Adrenal gland (tissue), 5 donors: Measurements from ENCODE around the gene AUH.

Source experiments
- POLR2A ChIP-seq, 2 donors: fragments of 450-650 bp; IDR thresholded peaks; one replicate each; pipeline ENCODE4 v1.6.1; 2017; ENCODE audit warnings: antibody characterized with exemption in 2 of 2, mild to moderate bottlenecking in 2 of 2, moderate library complexity in 1 of 2
- TF ChIP-seq, protein P1 (sequence below), 6 experiments: fragments of 450-650 bp in 4 of 6; fragments of 200-600 bp in 2 of 6; sonication (generic) in 1 of 6; IDR thresholded peaks; 1 replicate in 5 of 6; 2 replicates in 1 of 6; pipeline versions ENCODE4 v1.5.1 to v1.8.0; 2016 to 2021; ENCODE audit warnings: antibody characterized with exemption in 6 of 6, mild to moderate bottlenecking in 2 of 6, moderate library complexity in 1 of 6
- donor health status: DM: no; HTN: no; CAD: no.

DNA sequence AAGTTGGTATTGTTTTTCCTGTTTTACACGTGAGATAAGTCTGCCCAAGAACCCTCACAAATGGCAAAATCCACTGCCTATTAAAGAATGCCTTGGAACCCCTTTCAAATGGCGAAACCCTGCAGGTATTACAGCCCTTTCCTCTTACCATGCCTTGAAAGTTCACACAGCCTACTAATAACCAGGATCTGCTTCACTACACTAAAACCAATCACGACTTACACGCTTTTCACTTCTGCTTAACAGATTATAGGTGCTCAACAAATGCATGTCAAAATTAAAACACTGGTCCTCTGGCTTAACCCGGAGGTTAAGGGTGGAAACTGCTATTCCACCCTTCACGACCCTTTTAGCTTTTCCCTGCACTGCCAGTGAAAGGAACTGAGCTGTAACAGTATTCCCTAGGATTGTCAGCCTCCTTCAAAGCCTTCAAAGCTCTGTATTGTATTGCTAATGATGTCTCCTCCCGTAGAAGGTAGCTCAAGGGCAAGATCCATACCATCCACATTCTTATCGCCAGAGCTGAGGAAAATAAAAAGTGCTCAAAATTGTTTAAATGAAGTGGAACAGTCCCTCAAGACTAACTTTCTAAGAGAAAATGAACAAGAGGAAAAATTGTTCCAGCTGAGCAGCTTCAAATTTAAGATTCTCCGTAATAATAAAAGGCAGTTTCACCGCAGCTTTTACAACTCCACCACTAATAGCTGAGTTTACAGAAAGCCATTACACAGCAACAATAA lies 997 bp downstream of the AUH start:
- TF ChIP-seq, protein P1, sequence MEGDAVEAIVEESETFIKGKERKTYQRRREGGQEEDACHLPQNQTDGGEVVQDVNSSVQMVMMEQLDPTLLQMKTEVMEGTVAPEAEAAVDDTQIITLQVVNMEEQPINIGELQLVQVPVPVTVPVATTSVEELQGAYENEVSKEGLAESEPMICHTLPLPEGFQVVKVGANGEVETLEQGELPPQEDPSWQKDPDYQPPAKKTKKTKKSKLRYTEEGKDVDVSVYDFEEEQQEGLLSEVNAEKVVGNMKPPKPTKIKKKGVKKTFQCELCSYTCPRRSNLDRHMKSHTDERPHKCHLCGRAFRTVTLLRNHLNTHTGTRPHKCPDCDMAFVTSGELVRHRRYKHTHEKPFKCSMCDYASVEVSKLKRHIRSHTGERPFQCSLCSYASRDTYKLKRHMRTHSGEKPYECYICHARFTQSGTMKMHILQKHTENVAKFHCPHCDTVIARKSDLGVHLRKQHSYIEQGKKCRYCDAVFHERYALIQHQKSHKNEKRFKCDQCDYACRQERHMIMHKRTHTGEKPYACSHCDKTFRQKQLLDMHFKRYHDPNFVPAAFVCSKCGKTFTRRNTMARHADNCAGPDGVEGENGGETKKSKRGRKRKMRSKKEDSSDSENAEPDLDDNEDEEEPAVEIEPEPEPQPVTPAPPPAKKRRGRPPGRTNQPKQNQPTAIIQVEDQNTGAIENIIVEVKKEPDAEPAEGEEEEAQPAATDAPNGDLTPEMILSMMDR (IDR thresholded peaks at IDR 0.05): no peak
- TF ChIP-seq POLR2A (IDR thresholded peaks at IDR 0.05): no peak
